GM23338 (cell line): ENCODE measurements around the gene FIP1L1.

ENCODE experiments used
- CREB1 ChIP-seq: fragments of 250-450 bp; sonication (Bioruptor Pico); IDR thresholded peaks from 2 replicates; pipeline ENCODE4 v1.5.0; 2020; ENCODE audit warnings: low read depth, mild to moderate bottlenecking, moderate library complexity
- EZH2 ChIP-seq: fragments of 200-600 bp; sonication (generic); IDR thresholded peaks from one replicate; pipeline ENCODE4 v1.8.0; 2017; ENCODE audit warnings: antibody characterized with exemption, mild to moderate bottlenecking, low read depth; ENCODE audit not compliant: unreplicated experiment
- POLR2AphosphoS5 ChIP-seq: IDR thresholded peaks from 2 replicates; pipeline ENCODE4 v1.6.1; 2016; ENCODE audit warnings: antibody characterized with exemption, low read depth
- TF ChIP-seq, protein P1 (sequence below), 2 experiments: fragments of 200-600 bp in 1 of 2; sonication (generic) in 1 of 2; conservative IDR thresholded peaks; 2 replicates each; pipeline versions ENCODE4 v1.5.1 to v1.6.1; 2016 to 2017; ENCODE audit warnings: antibody characterized with exemption in 2 of 2, low read depth in 2 of 2, mild to moderate bottlenecking in 2 of 2, moderate library complexity in 1 of 2
- TF ChIP-seq, protein P2 (sequence below): IDR thresholded peaks from one replicate; pipeline ENCODE4 v1.6.1; 2018; ENCODE audit warnings: antibody characterized with exemption; ENCODE audit not compliant: unreplicated experiment

GRCh38 chr4:53362093-53362492 lies 15.3 kb upstream of the FIP1L1 start:
- TF ChIP-seq, protein P1, sequence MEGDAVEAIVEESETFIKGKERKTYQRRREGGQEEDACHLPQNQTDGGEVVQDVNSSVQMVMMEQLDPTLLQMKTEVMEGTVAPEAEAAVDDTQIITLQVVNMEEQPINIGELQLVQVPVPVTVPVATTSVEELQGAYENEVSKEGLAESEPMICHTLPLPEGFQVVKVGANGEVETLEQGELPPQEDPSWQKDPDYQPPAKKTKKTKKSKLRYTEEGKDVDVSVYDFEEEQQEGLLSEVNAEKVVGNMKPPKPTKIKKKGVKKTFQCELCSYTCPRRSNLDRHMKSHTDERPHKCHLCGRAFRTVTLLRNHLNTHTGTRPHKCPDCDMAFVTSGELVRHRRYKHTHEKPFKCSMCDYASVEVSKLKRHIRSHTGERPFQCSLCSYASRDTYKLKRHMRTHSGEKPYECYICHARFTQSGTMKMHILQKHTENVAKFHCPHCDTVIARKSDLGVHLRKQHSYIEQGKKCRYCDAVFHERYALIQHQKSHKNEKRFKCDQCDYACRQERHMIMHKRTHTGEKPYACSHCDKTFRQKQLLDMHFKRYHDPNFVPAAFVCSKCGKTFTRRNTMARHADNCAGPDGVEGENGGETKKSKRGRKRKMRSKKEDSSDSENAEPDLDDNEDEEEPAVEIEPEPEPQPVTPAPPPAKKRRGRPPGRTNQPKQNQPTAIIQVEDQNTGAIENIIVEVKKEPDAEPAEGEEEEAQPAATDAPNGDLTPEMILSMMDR (conservative IDR thresholded peaks at IDR 0.05; ENCODE audit: low read depth in 2 of 2) = no peak
- TF ChIP-seq POLR2AphosphoS5 = no peak
- TF ChIP-seq CREB1 (CRISPR knock-in tag) = no peak
- TF ChIP-seq EZH2 = no peak
- TF ChIP-seq, protein P2, sequence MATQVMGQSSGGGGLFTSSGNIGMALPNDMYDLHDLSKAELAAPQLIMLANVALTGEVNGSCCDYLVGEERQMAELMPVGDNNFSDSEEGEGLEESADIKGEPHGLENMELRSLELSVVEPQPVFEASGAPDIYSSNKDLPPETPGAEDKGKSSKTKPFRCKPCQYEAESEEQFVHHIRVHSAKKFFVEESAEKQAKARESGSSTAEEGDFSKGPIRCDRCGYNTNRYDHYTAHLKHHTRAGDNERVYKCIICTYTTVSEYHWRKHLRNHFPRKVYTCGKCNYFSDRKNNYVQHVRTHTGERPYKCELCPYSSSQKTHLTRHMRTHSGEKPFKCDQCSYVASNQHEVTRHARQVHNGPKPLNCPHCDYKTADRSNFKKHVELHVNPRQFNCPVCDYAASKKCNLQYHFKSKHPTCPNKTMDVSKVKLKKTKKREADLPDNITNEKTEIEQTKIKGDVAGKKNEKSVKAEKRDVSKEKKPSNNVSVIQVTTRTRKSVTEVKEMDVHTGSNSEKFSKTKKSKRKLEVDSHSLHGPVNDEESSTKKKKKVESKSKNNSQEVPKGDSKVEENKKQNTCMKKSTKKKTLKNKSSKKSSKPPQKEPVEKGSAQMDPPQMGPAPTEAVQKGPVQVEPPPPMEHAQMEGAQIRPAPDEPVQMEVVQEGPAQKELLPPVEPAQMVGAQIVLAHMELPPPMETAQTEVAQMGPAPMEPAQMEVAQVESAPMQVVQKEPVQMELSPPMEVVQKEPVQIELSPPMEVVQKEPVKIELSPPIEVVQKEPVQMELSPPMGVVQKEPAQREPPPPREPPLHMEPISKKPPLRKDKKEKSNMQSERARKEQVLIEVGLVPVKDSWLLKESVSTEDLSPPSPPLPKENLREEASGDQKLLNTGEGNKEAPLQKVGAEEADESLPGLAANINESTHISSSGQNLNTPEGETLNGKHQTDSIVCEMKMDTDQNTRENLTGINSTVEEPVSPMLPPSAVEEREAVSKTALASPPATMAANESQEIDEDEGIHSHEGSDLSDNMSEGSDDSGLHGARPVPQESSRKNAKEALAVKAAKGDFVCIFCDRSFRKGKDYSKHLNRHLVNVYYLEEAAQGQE = no peak
